Heart left ventricle (tissue), 16 donors: ENCODE measurements around the gene RTF1. TPM values are rescaled to one million over a fixed set of nuclear protein-coding genes. Genes with fewer than 3 reads are reported as not detected.

Experiments
- ATAC-seq, 4 donors: fragments of 200-7000 bp; cut with Tn5 transposase; one replicate each; pipeline ENCODE4 v1.9.1; 2020 to 2022; ENCODE audit warnings: moderate library complexity in 4 of 4, mild to moderate bottlenecking in 3 of 4, moderate number of reproducible peaks in 1 of 4
- DNase-seq, 5 donors: peaks; one replicate each; pipeline ENCODE4 v3.0.0-alpha.2; 2020
- H3K27ac ChIP-seq, 12 donors: fragments of 200-600 bp; sonication (generic) in 4 of 12; one replicate each; pipeline versions ENCODE4 v1.5.0 to v1.8.0; 2016 to 2022; ENCODE audit warnings: mild to moderate bottlenecking in 2 of 12
- H3K27me3 ChIP-seq, 9 donors: fragments of 200-600 bp; sonication (generic) in 2 of 9; one replicate each; pipeline versions ENCODE4 v1.5.1 to v1.8.0; 2016 to 2022; ENCODE audit warnings: mild to moderate bottlenecking in 3 of 9
- H3K36me3 ChIP-seq, 9 donors: fragments of 200-600 bp; sonication (generic) in 2 of 9; one replicate each; pipeline versions ENCODE4 v1.5.0 to v1.8.0; 2018 to 2022; ENCODE audit warnings: mild to moderate bottlenecking in 2 of 9
- H3K4me1 ChIP-seq, 12 donors: fragments of 200-600 bp; sonication (generic) in 4 of 12; one replicate each; pipeline versions ENCODE4 v1.5.0 to v1.8.0; 2016 to 2022; ENCODE audit warnings: mild to moderate bottlenecking in 3 of 12
- H3K4me3 ChIP-seq, 12 donors: fragments of 200-600 bp; sonication (generic) in 4 of 12; one replicate each; pipeline versions ENCODE4 v1.5.0 to v1.8.0; 2017 to 2022; ENCODE audit warnings: mild to moderate bottlenecking in 9 of 12, moderate library complexity in 4 of 12
- H3K9me3 ChIP-seq, 12 donors: fragments of 200-600 bp; sonication (generic) in 4 of 12; one replicate each; pipeline versions ENCODE4 v1.5.0 to v1.8.0; 2016 to 2022; ENCODE audit warnings: mild to moderate bottlenecking in 1 of 12
- CTCF ChIP-seq, 12 donors: fragments of 200-600 bp; sonication (generic) in 4 of 12; IDR thresholded peaks; one replicate each; pipeline versions ENCODE4 v1.5.0 to v1.8.0; 2018 to 2022; ENCODE audit warnings: antibody characterized with exemption in 12 of 12, mild to moderate bottlenecking in 5 of 12
- POLR2A ChIP-seq, 2 donors: fragments of 450-650 bp; IDR thresholded peaks; one replicate each; pipeline ENCODE4 v1.6.1; 2017; ENCODE audit warnings: antibody characterized with exemption in 2 of 2, mild to moderate bottlenecking in 2 of 2, moderate library complexity in 2 of 2
- WGBS, 4 donors: extraction: QIAGEN DNeasy Blood & Tissue Kit in 2 of 4; methylation state at CpG; one replicate each; pipeline versions ENCODE4 v1.1.5 to v1.1.7; 2013 to 2018; 5-methylcytosine and 5-hydroxymethylcytosine counted together
- intact Hi-C, 10 donors: fragments of 100-400 bp; cut with DNase I; formaldehyde crosslinking; loops; one replicate each; pipeline versions ENCODE4 v1.11.1 to v1.14.2; 2022
- polyA plus RNA-seq, 2 donors: library from polyadenylated mRNA; stranded (reverse); fragments of 200-250 nt; gene quantifications; one replicate each; pipeline ENCODE4 v1.2.3, GENCODE V29; 2013
- total RNA-seq, 9 donors: library from RNA; depleted of rRNA in 2 of 9; stranded (reverse); fragments of >200 nt in 2 of 9; fragmentation: NEBNext Ultra II Directional in 3 of 9; extraction: Animal tissue kit (Norgen Biotek cat#: 25700) in 3 of 9; gene quantifications; one replicate each; pipeline versions ENCODE4 v1.1.0 to v1.2.4, GENCODE V29; 2016 to 2023
- donor health status: ischemic (EF 13 %, LVEDD 7.1; RV severe dilation, severe dysfunction).
- donor health status: healthy with polysubstance abuse.
- donor health status: DM: no; HTN: yes; CAD: no.
- donor health status: DM: no; HTN: no; CAD: no.
- donor health status: ischemic (EF 25% LVEDD 6.9; RV normal size, moderate dysfunction).
- donor health status: ischemic (EF 25% LVEDD 5.7; RV mildly dilated, moderate dysfunction).
- donor health status: healthy.
- donor health status: DM: yes; HTN: yes; CAD: no.
- donor health status: ischemic (EF 35%, LVEDD 5.7; RV mildly dilated, moderate dysfunction).
- donor health status: nonischemic (EF 11% LVEDD 7.7; RV severe dilation, severe dysfunction).
- donor health status: DM: yes; HTN: yes; CAD: no.
- donor health status: PGD.
- donor health status: ischemic (EF 29% LVEDD 5.4; RV normal size, mild dysfunction).
- donor health status: nonischemic (EF 23%, LVEDD 6.1; RV moderate dilation, normal function).

Gene RTF1
- total and polyA plus RNA-seq, 11 donors, result 16.5 to 33.3 (median 26.6) TPM

GRCh38 chr15:41443275-41443674 lies 26.4 kb downstream of the RTF1 start:
- intact Hi-C loops, result no loop called here
- Histone ChIP-seq H3K27ac (no peak overlapping the region), H3K27me3 (no peaks in the 10 kb centered on the region), H3K4me1 (no peaks in the 10 kb centered on the region), H3K36me3 (peaks cover 0 to 76% (median 54%) of the 10 kb centered on the region in 9 donors), H3K9me3 (no peaks in the 10 kb centered on the region), H3K4me3 (no peak overlapping the region)
- WGBS, 4 donors, result 80 to 90% (median 86%) methylated on average over 2 of the region's 2 CpGs
- no peak for TF ChIP-seq POLR2A (IDR thresholded peaks at IDR 0.05)
- TF ChIP-seq CTCF (IDR thresholded peaks at IDR 0.05), result no peak
- DNase-seq (no peak), ATAC-seq (no peak)

- TF ChIP-seq CTCF (IDR thresholded peaks at IDR 0.05) (no peak), POLR2A (IDR thresholded peaks at IDR 0.05) (no peak)
- Histone ChIP-seq H3K27ac (no peak overlapping the region), H3K4me3 (no peak overlapping the region), H3K27me3 (no peaks in the 10 kb centered on the region), H3K4me1 (no peaks in the 10 kb centered on the region), H3K36me3 (peaks cover 0 to 55% (median 33%) of the 10 kb centered on the region in 9 donors), H3K9me3 (no peaks in the 10 kb centered on the region)
- ATAC-seq, result no peak
- intact Hi-C loops, result no loop called here
- DNase-seq, result no peak
Observed at GRCh38 chr15:41445399-41445798, 28.5 kb downstream of the RTF1 start.

- WGBS, 4 donors, result 72 to 86% (median 77%) methylated on average over 4 of the region's 4 CpGs
- ATAC-seq, result no peak
- Histone ChIP-seq H3K4me1 (peaks cover 0 to 13% (median 0%) of the 10 kb centered on the region in 12 donors), H3K27me3 (no peaks in the 10 kb centered on the region), H3K9me3 (no peaks in the 10 kb centered on the region), H3K36me3 (peaks cover 0 to 78% (median 68%) of the 10 kb centered on the region in 9 donors), H3K27ac (no peak overlapping the region), H3K4me3 (no peak overlapping the region)
- DNase-seq, result no peak
- intact Hi-C loops, result no loop called here
- TF ChIP-seq POLR2A (IDR thresholded peaks at IDR 0.05) (no peak), CTCF (IDR thresholded peaks at IDR 0.05) (no peak)
Observed at GRCh38 chr15:41462084-41462795, 45.3 kb downstream of the RTF1 start.

- no peak for TF ChIP-seq POLR2A (IDR thresholded peaks at IDR 0.05)
- no peak for TF ChIP-seq CTCF (IDR thresholded peaks at IDR 0.05)
- no peaks in the 10 kb centered on the region for H3K9me3 ChIP-seq
- peaks cover 0 to 86% (median 74%) of the 10 kb centered on the region in 9 donors for H3K36me3 ChIP-seq
- H3K27me3 ChIP-seq, result no peaks in the 10 kb centered on the region
- no peak overlapping the region for H3K27ac ChIP-seq
- peaks cover 0 to 4% (median 0%) of the 10 kb centered on the region in 12 donors for H3K4me1 ChIP-seq
- intact Hi-C loops, result no loop called here
- WGBS, 4 donors, result 87 to 96% (median 91%) methylated on average over 9 of the region's 9 CpGs
- no peak for ATAC-seq
- H3K4me3 ChIP-seq, result no peak overlapping the region
- DNase-seq, result no peak
Observed at GRCh38 chr15:41464889-41465580, 48.1 kb downstream of the RTF1 start.
